HG02798 (cell line): Measurements from ENCODE around the gene HPS1.

ENCODE experiments used
- ATAC-seq: cut with Tn5 transposase; IDR thresholded peaks from one replicate; pipeline ENCODE4 v1.9.1; 2021; ENCODE audit warnings: mild to moderate bottlenecking; ENCODE audit not compliant: unreplicated experiment, poor library complexity

The HPS1 gene

GRCh38 chr10:98446661-98447221, at the start of gene HPS1:
Gene HPS1, minus strand, starts transcription at chr10:98446935. Its CDS starts 3,695 bp downstream, at chr10:98443240.
- peak; percentile 93 for ATAC-seq

GRCh38 chr10:98492763-98493162, 46.0 kb upstream of the HPS1 start:
- no peak for ATAC-seq

- no peak for ATAC-seq
These were observed 43.1 kb upstream of the HPS1 start for GRCh38 chr10:98489561-98490481.

- no peak for ATAC-seq
These were observed 42.1 kb upstream of the HPS1 start for GRCh38 chr10:98488669-98489430.

DNA sequence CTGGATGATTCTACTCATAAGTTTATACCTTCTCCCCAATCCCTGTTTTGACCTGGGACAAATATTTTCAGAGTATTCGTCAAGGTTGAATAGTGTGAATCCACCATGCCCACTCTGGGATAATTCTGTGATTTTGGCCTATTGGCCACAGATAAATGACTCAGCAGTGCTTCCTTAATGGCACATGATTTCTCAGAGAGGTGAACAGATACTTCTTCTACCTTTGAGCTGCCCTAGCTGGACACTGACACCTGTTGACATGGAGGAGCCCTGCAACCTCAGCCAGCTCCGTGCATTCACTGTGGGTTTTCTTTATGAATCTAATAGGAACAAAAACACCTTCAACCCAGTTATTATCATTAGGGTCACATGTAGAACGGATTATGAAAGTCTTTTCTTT, 40.9 kb upstream of the HPS1 start:
- ATAC-seq, result no peak

DNA sequence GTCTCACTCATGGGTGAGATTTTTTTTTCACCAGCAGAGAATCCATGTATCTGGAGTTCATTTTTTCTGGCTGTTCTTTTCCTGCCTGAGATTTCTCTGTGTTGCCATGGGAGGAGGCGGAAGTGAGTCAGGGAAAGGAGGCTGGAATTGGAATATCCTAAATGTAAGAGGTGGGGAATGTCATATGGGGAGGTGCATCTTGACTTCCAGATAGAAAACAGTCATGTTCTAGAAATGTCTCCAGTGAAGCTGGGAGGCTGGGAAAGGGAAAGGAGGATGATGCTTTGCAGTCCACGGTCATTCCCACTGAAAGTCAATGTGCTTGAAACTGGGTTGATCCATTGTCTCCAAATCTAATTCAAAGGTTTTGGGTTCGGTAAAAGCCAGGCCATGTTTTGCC, 39.7 kb upstream of the HPS1 start:
- no peak for ATAC-seq

DNA sequence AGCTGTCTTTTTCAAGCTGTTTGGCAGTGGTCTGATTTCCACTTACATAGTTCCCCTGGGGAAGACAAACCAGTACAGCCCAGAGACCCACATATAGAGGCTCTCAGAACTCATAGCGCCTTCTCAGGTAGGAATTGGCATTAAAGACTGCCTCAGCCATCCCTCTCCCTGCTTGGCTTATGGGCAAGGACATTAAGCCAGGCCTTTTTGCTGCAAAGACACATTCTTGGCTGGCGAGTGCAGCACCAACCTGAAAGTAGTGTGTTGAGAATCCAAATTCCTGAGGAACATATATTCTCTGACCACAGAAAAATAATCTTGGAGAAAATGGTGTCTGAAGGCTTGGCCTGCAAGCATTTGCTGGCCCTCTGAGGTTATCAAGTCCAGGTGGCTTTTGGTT, 39.2 kb upstream of the HPS1 start:
- no peak for ATAC-seq

GRCh38 chr10:98483658-98484057, 36.9 kb upstream of the HPS1 start:
- no peak for ATAC-seq

GRCh38 chr10:98482096-98482495, 35.4 kb upstream of the HPS1 start:
- no peak for ATAC-seq

- ATAC-seq, result no peak
These were observed 34.7 kb upstream of the HPS1 start for GRCh38 chr10:98481404-98481945.

DNA sequence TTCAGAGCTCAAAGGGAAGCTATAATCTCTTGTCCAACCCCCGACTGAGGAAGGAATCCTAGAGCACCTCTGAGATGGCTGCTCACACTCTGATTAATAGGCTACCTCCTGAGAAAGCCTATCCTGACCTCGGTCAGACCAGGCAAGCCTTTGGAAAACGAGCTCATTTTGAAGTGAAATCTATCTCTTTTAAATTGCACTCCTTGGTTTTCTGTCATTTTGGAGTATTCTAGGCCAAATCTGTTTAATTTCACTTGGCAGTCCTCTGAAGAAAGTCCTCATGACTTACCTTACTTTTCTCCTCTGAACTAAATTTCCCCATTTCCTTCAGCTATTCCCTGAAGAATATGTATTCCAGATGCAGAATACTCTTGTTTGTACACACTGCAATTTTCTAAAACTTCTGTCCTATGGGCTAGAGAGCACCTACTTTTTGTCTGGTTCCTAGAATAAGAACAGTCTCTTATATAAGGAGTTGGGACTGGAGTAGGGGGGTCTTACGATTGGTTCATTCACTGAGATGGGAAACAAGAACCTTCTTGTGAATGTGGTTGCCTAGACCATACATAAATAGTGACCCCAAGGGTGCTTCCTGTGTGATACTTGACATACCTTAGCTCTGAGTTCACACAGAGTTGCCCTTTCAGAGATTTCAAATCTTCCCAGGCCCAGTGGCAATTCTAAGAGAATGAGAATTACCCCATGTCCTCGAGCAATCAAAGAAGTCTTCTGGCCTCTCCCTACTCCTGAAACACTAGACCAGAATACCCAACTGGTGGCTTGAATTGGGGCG, 31.9 kb upstream of the HPS1 start:
- no peak for ATAC-seq

- no peak for ATAC-seq
These were observed 31.1 kb upstream of the HPS1 start for GRCh38 chr10:98477861-98478260.

DNA sequence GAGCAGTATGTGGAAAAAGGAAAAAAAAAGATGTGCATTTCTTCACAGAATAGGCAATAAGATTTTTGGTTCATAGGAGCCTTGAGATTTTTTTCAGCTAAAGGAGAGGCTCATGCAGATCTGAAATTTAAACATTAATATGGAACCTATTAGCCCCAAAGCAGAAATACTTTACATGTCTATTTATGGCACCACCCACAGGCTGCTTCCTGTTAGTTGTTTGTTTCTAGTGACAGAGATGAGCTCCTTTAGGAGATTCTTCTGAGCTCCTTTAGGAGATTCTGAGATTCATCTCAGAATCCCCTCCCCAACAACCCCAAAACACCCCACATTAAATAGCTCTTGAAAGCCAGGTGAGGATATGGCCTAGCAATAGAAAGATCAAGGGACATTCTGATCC, 27.9 kb upstream of the HPS1 start:
- peak; percentile 62 for ATAC-seq

DNA sequence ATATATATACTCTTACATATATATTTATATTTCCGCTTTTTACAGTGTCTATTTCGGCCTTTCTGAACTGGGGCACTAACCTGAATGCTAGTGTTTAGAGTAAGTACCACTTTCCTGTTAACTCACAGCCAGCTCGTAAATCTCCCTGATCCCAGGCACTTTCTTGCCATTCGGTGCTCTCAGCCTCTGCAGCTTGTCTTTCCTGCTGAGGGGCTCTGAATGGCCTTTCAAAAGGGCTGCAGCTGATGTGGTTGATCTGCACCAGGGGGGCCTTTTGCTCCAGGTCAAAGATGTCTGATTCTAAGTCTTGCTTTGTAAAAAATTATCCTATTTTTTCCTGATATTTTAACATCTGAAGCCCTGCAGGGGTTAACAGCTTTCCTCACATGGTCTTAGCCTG, 25.5 kb upstream of the HPS1 start:
- no peak for ATAC-seq

DNA sequence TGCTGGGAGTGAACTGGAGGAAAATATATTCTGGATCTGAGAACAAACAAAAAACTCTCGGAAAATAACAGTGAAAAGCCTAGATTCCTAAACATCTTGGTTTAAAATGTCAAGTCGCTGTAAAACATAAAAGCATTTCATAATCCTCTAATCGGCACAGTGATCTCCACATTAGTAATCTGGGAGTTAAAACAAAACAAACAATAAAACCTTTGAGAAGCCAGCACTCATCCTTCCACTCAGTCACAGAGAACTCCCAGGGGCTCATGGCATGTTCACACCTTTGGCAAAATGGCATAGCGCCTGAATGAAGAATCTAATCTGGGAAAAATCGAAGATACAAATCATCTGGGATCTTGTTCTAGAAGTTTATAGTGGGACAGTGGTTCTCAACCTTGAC, 24.1 kb upstream of the HPS1 start:
- ATAC-seq, result no peak

- ATAC-seq, result no peak
These were observed 22.5 kb upstream of the HPS1 start for GRCh38 chr10:98469001-98469931.

DNA sequence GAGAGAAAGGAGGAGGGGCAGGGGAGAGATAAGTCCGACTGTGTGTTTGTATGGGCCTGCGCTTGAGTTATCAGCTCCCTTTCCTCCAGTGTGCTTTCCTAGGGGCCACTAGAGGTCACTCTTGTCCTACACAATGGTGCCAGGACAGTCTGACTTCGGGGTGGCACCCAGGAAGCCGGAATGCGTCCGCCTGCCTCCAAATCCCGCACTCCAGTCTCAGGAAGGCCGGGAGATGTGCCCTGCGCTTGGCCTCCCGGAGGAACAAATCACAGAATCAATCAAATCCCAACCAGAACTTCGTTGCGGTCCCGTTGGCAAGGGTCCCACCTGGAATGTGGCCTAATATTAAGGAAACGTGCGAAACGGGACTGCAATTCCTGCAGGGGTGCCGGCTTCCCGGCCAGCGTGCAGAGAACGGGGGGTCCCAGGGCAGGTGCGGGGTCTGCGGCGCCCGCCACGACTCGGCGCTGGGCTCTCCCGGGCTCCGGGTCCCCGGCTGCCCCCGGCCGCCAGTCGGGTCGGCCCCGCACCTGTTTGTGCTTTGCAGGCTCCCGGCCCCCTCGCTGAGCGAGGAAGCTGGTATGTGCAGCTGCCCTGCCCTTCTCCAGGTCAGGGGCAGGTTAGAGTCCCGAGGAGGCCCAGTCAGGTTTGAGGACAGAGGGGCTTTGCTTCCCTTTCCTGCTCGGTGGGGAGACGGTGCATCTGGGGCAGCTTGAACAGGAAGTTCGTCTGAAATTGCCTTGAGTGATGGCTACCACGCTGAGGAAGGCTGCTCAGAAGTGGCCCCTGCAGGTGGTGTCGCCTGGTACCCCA, 21.0 kb upstream of the HPS1 start:
- peak; percentile 97 for ATAC-seq

DNA sequence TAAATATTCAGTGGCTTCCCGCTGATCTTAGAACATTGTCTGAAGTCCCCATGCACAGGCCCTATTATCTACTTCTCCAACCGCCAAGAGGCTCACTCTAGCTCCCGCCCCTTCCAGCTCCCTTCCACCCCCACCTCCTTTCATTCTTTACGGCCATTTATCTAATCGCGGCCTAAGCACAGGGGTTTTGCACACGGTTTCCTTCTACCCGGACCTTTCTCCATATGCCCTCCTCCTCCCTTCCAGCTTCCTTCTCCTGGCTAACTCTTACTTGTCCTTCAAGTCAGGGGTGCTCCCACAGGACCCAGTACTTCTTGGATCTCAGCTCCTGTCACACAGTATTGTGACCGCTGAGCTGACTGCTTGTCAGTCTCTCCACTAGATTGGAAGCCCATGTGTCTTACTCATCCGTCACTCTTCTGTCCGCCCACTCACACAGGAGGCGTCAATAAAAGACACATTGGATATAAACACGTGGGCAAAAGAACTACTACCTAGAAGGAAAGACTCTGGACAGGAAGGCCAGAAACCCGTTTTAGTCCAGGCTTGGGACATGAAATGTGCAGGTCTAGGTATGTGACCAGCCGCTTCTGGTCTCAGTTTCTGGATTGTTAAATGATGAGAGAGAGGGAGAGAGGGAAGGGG, 20.2 kb upstream of the HPS1 start:
- no peak for ATAC-seq
